GM12892 (cell line): ENCODE data around the gene FEZ2.

Experiments used
- POLR2A ChIP-seq: IDR thresholded peaks from 2 replicates; pipeline ENCODE4 v1.6.1; 2011; ENCODE audit warnings: low read depth, low read length, control low read depth
- POLR2AphosphoS5 ChIP-seq: IDR thresholded peaks from 2 replicates; pipeline ENCODE4 v1.6.1; 2011; ENCODE audit warnings: low read depth, low read length, control low read depth
- TAF1 ChIP-seq: IDR thresholded peaks from 2 replicates; pipeline ENCODE4 v1.6.1; 2011; ENCODE audit warnings: low read depth, mild to moderate bottlenecking, control low read depth, low read length, borderline replicate concordance

DNA sequence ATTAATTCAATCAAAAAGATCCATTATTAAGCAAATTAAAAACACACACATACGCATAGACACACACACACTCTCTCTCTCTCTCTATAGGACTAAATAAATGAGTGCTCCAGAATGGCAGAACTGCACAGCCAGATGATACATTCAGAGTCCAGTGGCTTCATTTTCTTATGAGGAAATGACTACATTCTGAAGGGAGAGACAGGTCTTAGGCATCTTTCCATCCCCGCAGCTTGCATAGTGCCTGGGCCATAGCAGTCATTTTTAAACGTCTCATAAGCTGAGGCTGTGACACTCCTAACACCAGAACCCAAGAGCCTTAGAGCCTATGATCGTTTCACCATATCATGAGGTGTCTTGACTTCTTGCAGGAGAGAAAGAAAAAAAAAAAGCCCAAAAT is 31.1 kb downstream of the FEZ2 start:
- TF ChIP-seq TAF1 (no peak), POLR2AphosphoS5 (no peak), POLR2A (no peak)
